ENCODE measurements around the gene ADGRA1. TPM values are rescaled to one million over a fixed set of nuclear protein-coding genes. Genes with fewer than 3 reads are reported as not detected.

Gene ADGRA1
- total RNA-seq, 4 donors from 2014 or later, result not detected

DNA sequence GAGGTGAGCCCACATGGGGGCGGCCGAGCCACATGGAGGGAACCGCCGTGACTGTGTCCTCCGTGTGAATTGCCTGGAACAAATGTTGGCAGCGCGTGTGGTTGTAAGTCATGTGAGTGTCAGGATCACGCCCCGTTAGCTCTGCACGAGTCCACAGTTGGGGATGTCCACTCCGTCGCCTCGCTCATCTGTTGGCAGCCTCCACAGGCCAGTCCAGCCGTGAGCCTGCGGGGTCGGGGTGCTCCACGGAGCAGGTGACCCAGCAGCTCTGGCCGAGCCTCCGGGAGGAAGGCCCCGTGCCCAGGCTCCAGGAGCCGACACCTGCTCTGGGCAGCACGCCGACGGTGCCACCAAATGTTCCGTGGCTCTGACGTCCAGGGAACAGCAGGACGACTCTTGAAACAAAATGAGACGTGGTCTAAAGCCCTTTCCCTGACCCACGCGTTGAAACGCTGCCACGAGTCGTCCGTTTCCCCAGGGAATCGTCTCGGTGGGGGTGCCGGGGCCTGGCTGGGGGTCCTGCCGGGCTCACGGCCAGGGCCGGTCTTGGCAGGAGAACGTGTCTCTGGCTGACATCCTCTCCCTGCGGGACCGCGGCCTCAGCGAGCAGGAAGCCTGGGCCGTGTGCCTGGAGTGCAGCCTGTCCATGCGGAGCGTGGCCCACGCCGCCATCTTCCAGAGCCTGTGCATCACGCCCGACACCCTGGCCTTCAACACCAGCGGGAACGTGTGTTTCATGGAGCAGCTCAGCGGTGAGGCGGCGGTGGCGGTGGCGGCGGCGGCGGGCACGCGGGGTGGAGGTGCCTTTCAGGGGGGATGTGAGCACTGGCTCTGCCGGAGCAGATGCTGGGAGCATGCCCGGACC, 79.3 kb downstream of the ADGRA1 start:
- no peak for DNase-seq
- no peak for TF ChIP-seq POLR2A (IDR thresholded peaks at IDR 0.05)
- TF ChIP-seq, protein P1, sequence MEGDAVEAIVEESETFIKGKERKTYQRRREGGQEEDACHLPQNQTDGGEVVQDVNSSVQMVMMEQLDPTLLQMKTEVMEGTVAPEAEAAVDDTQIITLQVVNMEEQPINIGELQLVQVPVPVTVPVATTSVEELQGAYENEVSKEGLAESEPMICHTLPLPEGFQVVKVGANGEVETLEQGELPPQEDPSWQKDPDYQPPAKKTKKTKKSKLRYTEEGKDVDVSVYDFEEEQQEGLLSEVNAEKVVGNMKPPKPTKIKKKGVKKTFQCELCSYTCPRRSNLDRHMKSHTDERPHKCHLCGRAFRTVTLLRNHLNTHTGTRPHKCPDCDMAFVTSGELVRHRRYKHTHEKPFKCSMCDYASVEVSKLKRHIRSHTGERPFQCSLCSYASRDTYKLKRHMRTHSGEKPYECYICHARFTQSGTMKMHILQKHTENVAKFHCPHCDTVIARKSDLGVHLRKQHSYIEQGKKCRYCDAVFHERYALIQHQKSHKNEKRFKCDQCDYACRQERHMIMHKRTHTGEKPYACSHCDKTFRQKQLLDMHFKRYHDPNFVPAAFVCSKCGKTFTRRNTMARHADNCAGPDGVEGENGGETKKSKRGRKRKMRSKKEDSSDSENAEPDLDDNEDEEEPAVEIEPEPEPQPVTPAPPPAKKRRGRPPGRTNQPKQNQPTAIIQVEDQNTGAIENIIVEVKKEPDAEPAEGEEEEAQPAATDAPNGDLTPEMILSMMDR (IDR thresholded peaks at IDR 0.05), result no peak
- H3K27me3 ChIP-seq, result peaks cover 0 to 62% (median 0%) of the 10 kb centered on the region in 4 donors
- H3K4me1 ChIP-seq, result no peaks in the 10 kb centered on the region
- H3K27ac ChIP-seq, result no peak overlapping the region
- no peaks in the 10 kb centered on the region for H3K36me3 ChIP-seq
- no peaks in the 10 kb centered on the region for H3K9me3 ChIP-seq
- no peak overlapping the region for H3K4me3 ChIP-seq
- intact Hi-C loops (cut with DNase I), result no loop called here
- WGBS, 2 donors, result 80 to 96% methylated on average over 11 to 21 of the region's 66 CpGs

- H3K36me3 ChIP-seq, result no peaks in the 10 kb centered on the region
- no peak for DNase-seq
- no peaks in the 10 kb centered on the region for H3K9me3 ChIP-seq
- no peak for TF ChIP-seq POLR2A (IDR thresholded peaks at IDR 0.05)
- TF ChIP-seq, protein P1 (IDR thresholded peaks at IDR 0.05), result no peak
- peaks cover 0 to 54% (median 0%) of the 10 kb centered on the region in 4 donors for H3K27me3 ChIP-seq
- no peak overlapping the region for H3K4me3 ChIP-seq
- intact Hi-C loops (cut with DNase I), result no loop called here
- H3K4me1 ChIP-seq, result no peaks in the 10 kb centered on the region
- WGBS, 2 donors, result 80 to 90% methylated on average over 3 to 25 of the region's 37 CpGs
- H3K27ac ChIP-seq, result no peak overlapping the region
Observed at GRCh38 chr10:133167693-133168616, 80.2 kb downstream of the ADGRA1 start.

DNA sequence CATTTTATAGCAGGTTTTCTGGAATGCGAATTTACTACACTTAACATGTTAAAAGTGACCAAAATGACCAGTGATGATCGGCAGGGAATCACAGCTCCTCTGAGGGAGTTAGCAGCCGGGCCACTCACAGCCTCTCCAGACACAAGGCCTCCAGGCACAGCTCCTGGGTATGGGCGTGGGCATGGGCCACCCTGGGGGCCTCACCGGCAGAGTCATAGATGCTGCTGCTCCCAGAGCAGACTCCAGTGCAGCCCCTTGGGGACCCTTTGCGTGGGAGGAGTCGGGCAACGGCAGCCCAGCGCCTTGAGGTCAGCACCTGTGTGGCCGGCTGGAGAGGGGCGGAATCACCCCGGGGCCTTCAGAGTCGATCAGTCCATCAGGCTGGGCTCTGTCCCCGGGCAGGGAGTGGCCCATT, 80.9 kb downstream of the ADGRA1 start:
- Histone ChIP-seq H3K9me3 (no peaks in the 10 kb centered on the region), H3K4me3 (no peak overlapping the region), H3K4me1 (no peaks in the 10 kb centered on the region), H3K36me3 (no peaks in the 10 kb centered on the region), H3K27ac (no peak overlapping the region), H3K27me3 (peaks cover 0 to 47% (median 0%) of the 10 kb centered on the region in 4 donors)
- WGBS, 2 donors, result 87 to 90% methylated on average over 2 to 6 of the region's 14 CpGs
- no peak for DNase-seq
- intact Hi-C loops (cut with DNase I), result no loop called here
- TF ChIP-seq, protein P1 (IDR thresholded peaks at IDR 0.05), result no peak
- TF ChIP-seq POLR2A (IDR thresholded peaks at IDR 0.05), result no peak

- Histone ChIP-seq H3K9me3 (no peaks in the 10 kb centered on the region), H3K27me3 (peaks cover 0 to 40% (median 0%) of the 10 kb centered on the region in 4 donors), H3K4me3 (no peak overlapping the region), H3K27ac (no peak overlapping the region), H3K36me3 (no peaks in the 10 kb centered on the region), H3K4me1 (no peaks in the 10 kb centered on the region)
- intact Hi-C loops (cut with DNase I), result no loop called here
- 90% methylated on average over 9 to 16 of the region's 30 CpGs for WGBS, 2 donors
- no peak for DNase-seq
- no peak for TF ChIP-seq POLR2A (IDR thresholded peaks at IDR 0.05)
- TF ChIP-seq, protein P1 (IDR thresholded peaks at IDR 0.05), result no peak
Observed at GRCh38 chr10:133169173-133169947, 81.6 kb downstream of the ADGRA1 start.
